IPS-NIHi11 (cell line): ENCODE results near the gene FAM90A1.
"Not testable (repeated sequence)": the region's sequence is repeated elsewhere in the genome, so short reads cannot be mapped to it uniquely, and the experiment has no call there.

ENCODE experiments used
- DNase-seq: peaks from one replicate; pipeline ENCODE4 v3.0.0; 2012; ENCODE audit warnings: mixed read lengths, low spot score

FAM90A1 gene

GRCh38 chr12:8226992-8227731 lies at the start of gene FAM90A1:
FAM90A1 (minus strand) TSS chr12:8227618; CDS start chr12:8224832, 2,786 bp downstream.
- DNase-seq: not testable (repeated sequence)

- not testable (repeated sequence) for DNase-seq
Measured at GRCh38 chr12:8276397-8276796, 49.0 kb upstream of the FAM90A1 start.

GRCh38 chr12:8266706-8267105 lies 39.3 kb upstream of the FAM90A1 start:
- DNase-seq: not testable (repeated sequence)

- DNase-seq: not testable (repeated sequence)
Measured at GRCh38 chr12:8264236-8264635, 36.8 kb upstream of the FAM90A1 start.

- not testable (repeated sequence) for DNase-seq
Measured at GRCh38 chr12:8261111-8261554, 33.7 kb upstream of the FAM90A1 start.

GRCh38 chr12:8256356-8256755 lies 28.9 kb upstream of the FAM90A1 start:
- DNase-seq: not testable (repeated sequence)

GRCh38 chr12:8254705-8255104 lies 27.3 kb upstream of the FAM90A1 start:
- DNase-seq: not testable (repeated sequence)

- not testable (repeated sequence) for DNase-seq
Measured at GRCh38 chr12:8252056-8252818, 24.8 kb upstream of the FAM90A1 start.

- not testable (repeated sequence) for DNase-seq
Measured at GRCh38 chr12:8251616-8252015, 24.2 kb upstream of the FAM90A1 start.

- not testable (repeated sequence) for DNase-seq
Measured at GRCh38 chr12:8246941-8247535, 19.6 kb upstream of the FAM90A1 start.

- peak; percentile 59 for DNase-seq
Measured at GRCh38 chr12:8243682-8244161, 16.3 kb upstream of the FAM90A1 start.

GRCh38 chr12:8242880-8243681 lies 15.7 kb upstream of the FAM90A1 start:
- DNase-seq: peak; percentile 85

GRCh38 chr12:8242622-8242879 lies 15.1 kb upstream of the FAM90A1 start:
- DNase-seq: not testable (repeated sequence)

GRCh38 chr12:8241917-8242621 lies 14.7 kb upstream of the FAM90A1 start:
- DNase-seq: not testable (repeated sequence)

- not testable (repeated sequence) for DNase-seq
Measured at GRCh38 chr12:8240340-8241114, 13.1 kb upstream of the FAM90A1 start.

- not testable (repeated sequence) for DNase-seq
Measured at GRCh38 chr12:8237031-8237430, 9.6 kb upstream of the FAM90A1 start.

- not testable (repeated sequence) for DNase-seq
Measured at GRCh38 chr12:8235316-8236157, 8.1 kb upstream of the FAM90A1 start.

- not testable (repeated sequence) for DNase-seq
Measured at GRCh38 chr12:8234746-8235145, 7.3 kb upstream of the FAM90A1 start.

GRCh38 chr12:8233935-8234495 lies 6.6 kb upstream of the FAM90A1 start:
- not testable (repeated sequence) for DNase-seq
